GM20000 (cell line): ENCODE measurements around the gene MXI1.
"Not testable (repeated sequence)": the region's sequence is repeated elsewhere in the genome, so short reads cannot be mapped to it uniquely, and the experiment has no call there.

Experiments
- DNase-seq: peaks from one replicate; pipeline ENCODE4 v3.0.0; 2012; ENCODE audit warnings: low spot score
- CTCF ChIP-seq: IDR thresholded peaks from 2 replicates; pipeline ENCODE4 v1.5.1; 2012; ENCODE audit warnings: mild to moderate bottlenecking, control low read depth; ENCODE audit errors: extremely low read depth, missing control alignments

MXI1 gene

DNA sequence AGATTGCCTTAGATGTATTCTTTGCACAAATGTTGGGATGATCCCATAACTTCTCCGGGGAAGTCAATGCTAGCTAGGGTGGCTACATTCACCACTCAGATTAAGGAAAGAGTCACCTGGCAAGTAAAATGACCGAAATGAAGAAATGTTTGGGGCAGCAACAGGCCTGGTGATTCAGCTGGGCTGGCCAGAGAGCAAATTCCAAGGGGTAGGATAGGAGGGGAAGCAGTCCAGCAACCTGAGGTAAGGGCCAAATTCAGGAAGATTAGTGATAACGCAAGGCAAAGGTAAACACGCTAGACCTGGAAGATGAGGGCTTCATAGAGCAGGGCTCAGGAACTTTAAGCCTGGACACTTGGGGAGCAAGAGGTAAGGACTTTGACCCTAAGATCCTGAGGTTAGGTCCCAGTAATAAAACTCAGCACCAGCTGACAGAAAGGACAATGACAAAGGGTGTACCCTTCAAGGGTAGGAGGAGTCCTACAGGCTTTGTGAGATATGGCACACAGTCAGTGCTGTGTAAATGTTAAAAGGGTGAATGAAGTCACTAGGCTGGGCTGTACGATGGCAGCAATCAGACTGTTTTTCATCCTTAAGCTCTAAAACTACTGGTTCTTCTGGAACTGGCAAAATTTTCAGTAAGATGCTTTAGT is 120.0 kb downstream of the MXI1 start:
- DNase-seq = no peak
- no peak for TF ChIP-seq CTCF

GRCh38 chr10:110330675-110331074 is 123.3 kb downstream of the MXI1 start:
- no peak for TF ChIP-seq CTCF
- DNase-seq = no peak

DNA sequence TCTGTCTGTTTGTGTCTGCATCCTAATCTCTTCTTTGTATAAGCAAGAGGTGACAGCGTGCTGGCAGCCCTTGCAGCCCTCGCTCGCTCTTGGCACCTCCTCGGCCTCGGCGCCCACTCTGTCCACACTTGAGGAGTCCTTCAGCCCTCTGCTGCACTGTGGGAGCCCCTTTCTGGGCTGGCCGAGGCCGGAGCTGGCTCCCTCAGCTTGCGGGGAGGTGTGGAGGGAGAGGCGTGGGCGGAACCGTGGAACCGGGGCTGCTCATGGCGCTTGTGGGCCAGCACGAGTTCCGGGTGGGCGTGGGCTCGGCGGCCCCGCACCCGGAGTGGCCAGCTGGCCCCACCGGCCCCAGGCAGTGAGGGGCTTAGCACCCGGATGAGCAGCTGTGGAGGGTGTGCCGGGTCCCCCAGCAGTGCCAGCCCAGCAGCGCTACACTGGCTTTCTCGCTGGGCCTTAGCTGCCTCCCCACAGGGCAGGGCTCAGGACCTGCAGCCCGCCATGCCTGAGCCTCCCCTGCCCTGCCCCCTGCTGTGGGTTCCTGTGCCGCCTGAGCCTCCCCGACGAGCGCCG is 123.9 kb downstream of the MXI1 start:
- DNase-seq = not testable (repeated sequence)

DNA sequence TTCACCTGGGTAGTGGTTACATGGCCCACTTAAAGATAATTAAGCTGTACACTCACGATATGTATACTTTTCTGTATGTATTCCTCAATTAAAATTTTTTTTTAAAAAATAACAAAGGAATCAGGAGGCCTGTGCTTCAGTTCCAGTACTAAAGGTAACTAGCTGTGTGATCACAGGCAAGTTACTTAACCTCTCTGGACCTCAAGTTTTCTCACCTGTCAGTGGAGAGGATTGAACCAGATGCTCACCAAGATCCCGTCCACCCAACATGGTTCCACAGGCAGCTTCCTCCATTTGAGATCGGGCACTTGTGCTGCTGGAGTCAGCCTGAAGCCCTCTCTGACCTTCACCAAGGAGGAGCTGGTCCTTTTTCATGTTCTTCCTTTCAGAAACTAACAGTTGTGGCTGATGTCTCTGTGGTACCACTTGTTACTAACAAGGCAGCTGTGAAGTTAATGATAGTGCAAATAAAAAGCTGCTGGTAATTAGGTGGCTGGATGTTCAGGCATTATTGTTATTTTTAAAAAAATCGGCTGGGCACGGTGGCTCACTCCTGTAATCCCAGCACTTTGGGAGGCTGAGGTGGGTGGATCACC is 126.8 kb downstream of the MXI1 start:
- TF ChIP-seq CTCF = no peak
- DNase-seq = no peak

DNA sequence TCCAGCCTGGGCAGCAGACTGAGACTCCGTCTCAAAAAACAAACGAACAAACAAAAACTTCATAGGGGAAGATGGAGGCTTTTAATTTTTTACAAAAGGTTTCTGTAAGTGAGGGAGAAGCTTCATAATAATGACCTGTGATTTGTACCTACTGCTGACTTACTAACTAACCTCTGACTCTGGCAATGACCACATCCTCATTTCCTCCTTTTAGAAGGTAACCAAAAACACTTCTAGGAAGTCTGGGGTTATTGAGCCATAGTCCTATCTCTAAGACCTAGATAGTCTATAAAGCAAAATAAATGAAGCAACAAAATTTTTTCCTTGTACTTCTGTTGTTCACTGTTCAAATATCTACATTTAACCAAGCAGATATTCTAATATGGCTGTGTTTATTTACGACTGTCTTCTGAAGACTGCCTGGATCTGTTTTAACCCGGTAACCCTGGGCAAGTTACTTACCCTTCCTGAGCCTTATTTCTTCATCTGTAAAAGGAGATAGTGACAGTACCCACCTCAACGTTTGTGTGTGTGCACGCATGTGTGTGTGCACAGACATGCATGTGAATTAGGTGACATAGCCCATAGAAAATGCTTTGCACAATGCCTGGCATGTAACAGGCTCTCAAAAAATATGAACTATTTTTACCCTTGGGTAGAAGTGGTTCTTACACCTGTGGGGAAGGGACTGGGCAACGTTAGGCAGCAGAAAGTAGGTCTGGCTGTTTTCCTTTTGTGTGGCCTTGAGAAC is 128.1 kb downstream of the MXI1 start:
- no peak for TF ChIP-seq CTCF
- no peak for DNase-seq

DNA sequence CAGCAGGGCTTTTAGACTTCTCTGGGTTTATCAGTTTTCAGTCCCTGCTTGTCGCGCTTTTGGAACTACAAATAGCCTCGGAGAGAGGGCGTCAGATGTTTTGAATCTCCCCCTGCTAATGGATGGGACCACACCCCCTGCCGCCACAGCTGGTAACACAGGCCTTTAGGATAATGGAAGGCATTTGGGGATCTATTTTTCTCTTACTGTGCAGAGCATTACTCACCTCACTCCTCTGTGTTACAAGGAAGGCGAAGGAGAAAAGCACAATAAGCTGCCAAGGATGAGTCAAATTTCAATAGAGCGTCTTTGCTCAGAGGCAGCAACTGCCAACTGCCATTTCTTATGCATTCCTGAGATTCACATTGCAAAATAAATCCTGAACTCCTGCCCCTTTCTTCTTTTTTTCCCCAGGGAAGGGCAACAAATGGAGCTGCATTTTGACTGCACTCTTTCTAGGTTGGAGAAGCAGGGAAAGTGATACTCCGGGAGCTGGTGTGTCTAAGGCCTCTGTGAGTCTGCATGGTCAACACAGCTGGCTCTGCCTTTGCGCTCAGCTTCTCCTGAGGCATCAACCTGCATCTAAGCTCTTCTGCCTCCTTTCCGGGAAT is 128.8 kb downstream of the MXI1 start:
- DNase-seq = no peak

More for the DNA sequence above, 128.8 kb downstream of the MXI1 start:
- no peak for TF ChIP-seq CTCF
